ENCODE results near the gene ZNF668. TPM values are rescaled to one million over a fixed set of nuclear protein-coding genes. Genes with fewer than 3 reads are reported as not detected.

The ZNF668 gene
- total and polyA plus RNA-seq, 4 donors: 4.0 to 13.2 (median 10.7) TPM

DNA sequence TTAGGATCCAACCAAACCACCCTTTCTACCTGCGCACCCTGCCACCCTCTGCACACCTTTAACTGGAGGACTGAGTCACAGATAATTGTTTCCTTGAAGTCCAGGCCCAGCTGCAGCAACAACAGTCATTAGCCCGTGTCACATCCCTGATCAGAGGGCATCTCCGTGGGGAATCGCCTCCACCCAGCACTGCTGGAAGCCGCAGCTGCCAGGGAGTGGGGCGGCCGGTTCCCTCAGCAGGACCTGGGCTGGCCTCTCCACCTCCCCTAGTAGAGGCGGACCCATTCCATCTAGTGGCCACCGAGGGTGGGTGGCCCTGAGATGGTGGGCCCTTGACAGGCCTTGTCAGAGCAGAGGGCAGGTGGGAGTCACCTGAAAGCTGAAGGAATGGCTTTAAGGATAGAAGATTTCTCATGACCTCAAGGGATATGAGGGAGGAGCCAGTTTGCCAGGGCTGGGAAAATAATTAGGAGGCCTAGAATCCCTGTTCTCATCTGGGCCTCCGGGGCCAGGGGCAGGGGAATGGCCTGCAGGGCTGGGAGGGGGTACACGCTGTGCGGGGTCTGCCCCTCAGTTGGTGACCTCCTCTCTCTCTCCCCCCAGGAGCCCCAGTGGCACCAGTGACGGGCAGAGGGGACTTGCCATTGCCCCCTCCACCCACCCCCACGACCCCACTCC is 8.5 kb upstream of the ZNF668 start:
- DNase-seq: no peak
- H3K4me1 ChIP-seq (ENCODE audit: control insufficient read depth in 5 of 5, insufficient read depth in 5 of 5, low read length in 5 of 5): peaks cover 0 to 3% (median 0%) of the 10 kb centered on the region in 5 donors
- WGBS, 2 donors: 85 to 87% methylated on average over 12 to 14 of the region's 14 CpGs
- H3K4me3 ChIP-seq: no peak overlapping the region
- H3K27ac ChIP-seq (ENCODE audit: low read depth in 1 of 2, low read length in 1 of 2): no peak overlapping the region
- TF ChIP-seq, protein P1, sequence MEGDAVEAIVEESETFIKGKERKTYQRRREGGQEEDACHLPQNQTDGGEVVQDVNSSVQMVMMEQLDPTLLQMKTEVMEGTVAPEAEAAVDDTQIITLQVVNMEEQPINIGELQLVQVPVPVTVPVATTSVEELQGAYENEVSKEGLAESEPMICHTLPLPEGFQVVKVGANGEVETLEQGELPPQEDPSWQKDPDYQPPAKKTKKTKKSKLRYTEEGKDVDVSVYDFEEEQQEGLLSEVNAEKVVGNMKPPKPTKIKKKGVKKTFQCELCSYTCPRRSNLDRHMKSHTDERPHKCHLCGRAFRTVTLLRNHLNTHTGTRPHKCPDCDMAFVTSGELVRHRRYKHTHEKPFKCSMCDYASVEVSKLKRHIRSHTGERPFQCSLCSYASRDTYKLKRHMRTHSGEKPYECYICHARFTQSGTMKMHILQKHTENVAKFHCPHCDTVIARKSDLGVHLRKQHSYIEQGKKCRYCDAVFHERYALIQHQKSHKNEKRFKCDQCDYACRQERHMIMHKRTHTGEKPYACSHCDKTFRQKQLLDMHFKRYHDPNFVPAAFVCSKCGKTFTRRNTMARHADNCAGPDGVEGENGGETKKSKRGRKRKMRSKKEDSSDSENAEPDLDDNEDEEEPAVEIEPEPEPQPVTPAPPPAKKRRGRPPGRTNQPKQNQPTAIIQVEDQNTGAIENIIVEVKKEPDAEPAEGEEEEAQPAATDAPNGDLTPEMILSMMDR (IDR thresholded peaks at IDR 0.05; ENCODE audit: control extremely low read depth, extremely low read depth): no peak
- H3K9me3 ChIP-seq (ENCODE audit: control insufficient read depth in 4 of 4, insufficient read depth in 3 of 4, low read length in 3 of 4): no peaks in the 10 kb centered on the region
- ATAC-seq (ENCODE audit: insufficient read depth, low FRiP score): no peak
- H3K27me3 ChIP-seq (ENCODE audit: control insufficient read depth in 3 of 3, insufficient read depth in 3 of 3, low read length in 2 of 3): no peaks in the 10 kb centered on the region
- H3K36me3 ChIP-seq (ENCODE audit: control insufficient read depth in 4 of 4, insufficient read depth in 4 of 4, low read length in 4 of 4): peaks cover 5 to 58% (median 28%) of the 10 kb centered on the region in 4 donors
- no peak overlapping the region for H3K9ac ChIP-seq (ENCODE audit: insufficient read depth in 1 of 2, low read length in 2 of 2)

DNA sequence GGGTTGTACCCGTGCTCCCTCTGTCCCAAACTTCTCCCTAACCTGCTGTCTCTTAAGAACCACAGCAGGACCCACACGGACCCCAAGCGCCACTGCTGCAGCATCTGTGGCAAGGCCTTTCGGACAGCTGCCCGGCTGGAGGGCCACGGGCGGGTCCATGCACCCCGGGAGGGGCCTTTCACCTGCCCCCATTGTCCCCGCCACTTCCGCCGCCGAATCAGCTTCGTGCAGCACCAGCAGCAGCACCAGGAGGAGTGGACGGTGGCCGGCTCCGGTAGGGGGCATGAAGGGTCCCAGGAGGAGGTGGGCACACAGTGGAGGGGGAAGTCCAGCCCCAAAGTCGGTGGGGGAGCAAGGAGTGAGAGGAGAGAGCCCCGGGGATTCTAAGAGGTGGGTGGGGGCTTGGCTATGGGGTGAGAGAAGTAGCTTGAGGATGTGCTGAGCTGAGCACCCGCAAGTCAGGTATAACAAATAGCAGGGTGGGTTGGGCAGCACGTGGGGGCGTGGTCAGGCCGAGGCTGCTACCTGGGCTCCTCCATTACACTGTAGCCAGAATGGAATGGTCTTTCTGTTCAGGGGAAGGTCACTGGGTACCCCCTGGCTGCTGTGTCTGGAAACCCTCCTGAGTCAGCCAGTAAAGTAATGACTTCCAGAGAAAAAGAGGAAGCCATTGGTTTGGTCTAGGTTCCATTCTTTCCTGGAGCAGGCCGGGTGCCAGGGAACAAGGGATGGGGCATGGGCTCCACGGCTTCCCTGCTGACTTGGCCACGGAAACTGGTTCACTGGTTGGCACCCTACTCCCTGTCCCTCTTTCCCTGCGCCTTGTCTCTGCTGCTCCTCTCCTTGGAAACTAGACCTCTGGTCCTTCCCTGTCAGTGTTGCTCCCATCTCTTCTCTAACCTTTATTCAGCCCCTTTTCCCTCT is 7.7 kb upstream of the ZNF668 start:
- WGBS, 2 donors: 83 to 84% methylated on average over 26 of the region's 26 CpGs
- H3K9me3 ChIP-seq (ENCODE audit: control insufficient read depth in 4 of 4, insufficient read depth in 3 of 4, low read length in 3 of 4): no peaks in the 10 kb centered on the region
- no peaks in the 10 kb centered on the region for H3K27me3 ChIP-seq (ENCODE audit: control insufficient read depth in 3 of 3, insufficient read depth in 3 of 3, low read length in 2 of 3)
- H3K27ac ChIP-seq (ENCODE audit: low read depth in 1 of 2, low read length in 1 of 2): no peak overlapping the region
- ATAC-seq (ENCODE audit: insufficient read depth, low FRiP score): no peak
- TF ChIP-seq, protein P1 (IDR thresholded peaks at IDR 0.05; ENCODE audit: control extremely low read depth, extremely low read depth): no peak
- no peak overlapping the region for H3K4me3 ChIP-seq
- DNase-seq: no peak
- peaks cover 0 to 3% (median 0%) of the 10 kb centered on the region in 5 donors for H3K4me1 ChIP-seq (ENCODE audit: control insufficient read depth in 5 of 5, insufficient read depth in 5 of 5, low read length in 5 of 5)
- no peak overlapping the region for H3K9ac ChIP-seq (ENCODE audit: insufficient read depth in 1 of 2, low read length in 2 of 2)
- peaks cover 9 to 66% (median 34%) of the 10 kb centered on the region in 4 donors for H3K36me3 ChIP-seq (ENCODE audit: control insufficient read depth in 4 of 4, insufficient read depth in 4 of 4, low read length in 4 of 4)

DNA sequence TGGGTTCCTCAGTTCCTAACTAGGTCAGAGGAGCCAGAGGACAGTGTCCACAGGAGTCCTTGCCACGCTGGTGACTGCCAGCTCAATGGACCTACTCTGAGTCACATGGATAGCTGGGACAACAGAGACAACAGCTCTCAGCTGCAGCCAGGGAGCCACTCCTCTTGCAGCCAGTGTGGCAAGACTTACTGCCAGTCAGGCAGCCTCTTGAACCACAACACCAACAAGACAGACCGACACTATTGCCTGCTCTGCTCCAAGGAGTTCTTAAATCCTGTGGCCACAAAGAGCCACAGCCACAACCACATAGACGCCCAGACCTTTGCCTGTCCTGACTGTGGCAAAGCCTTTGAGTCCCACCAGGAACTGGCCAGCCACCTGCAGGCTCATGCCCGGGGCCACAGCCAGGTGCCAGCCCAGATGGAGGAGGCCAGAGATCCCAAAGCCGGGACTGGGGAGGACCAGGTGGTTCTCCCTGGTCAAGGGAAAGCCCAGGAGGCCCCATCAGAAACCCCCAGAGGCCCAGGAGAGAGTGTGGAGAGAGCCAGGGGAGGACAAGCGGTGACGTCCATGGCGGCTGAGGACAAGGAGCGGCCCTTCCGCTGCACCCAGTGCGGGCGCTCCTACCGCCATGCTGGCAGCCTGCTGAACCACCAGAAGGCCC is 6.8 kb upstream of the ZNF668 start:
- TF ChIP-seq, protein P1 (IDR thresholded peaks at IDR 0.05; ENCODE audit: control extremely low read depth, extremely low read depth): no peak
- no peak overlapping the region for H3K4me3 ChIP-seq
- DNase-seq (no peak), ATAC-seq (ENCODE audit: insufficient read depth, low FRiP score) (no peak)
- no peaks in the 10 kb centered on the region for H3K9me3 ChIP-seq (ENCODE audit: control insufficient read depth in 4 of 4, insufficient read depth in 3 of 4, low read length in 3 of 4)
- peaks cover 9 to 73% (median 37%) of the 10 kb centered on the region in 4 donors for H3K36me3 ChIP-seq (ENCODE audit: control insufficient read depth in 4 of 4, insufficient read depth in 4 of 4, low read length in 4 of 4)
- H3K4me1 ChIP-seq (ENCODE audit: control insufficient read depth in 5 of 5, insufficient read depth in 5 of 5, low read length in 5 of 5): peaks cover 0 to 5% (median 0%) of the 10 kb centered on the region in 5 donors
- H3K9ac ChIP-seq (ENCODE audit: insufficient read depth in 1 of 2, low read length in 2 of 2): no peak overlapping the region
- H3K27ac ChIP-seq (ENCODE audit: low read depth in 1 of 2, low read length in 1 of 2): no peak overlapping the region
- H3K27me3 ChIP-seq (ENCODE audit: control insufficient read depth in 3 of 3, insufficient read depth in 3 of 3, low read length in 2 of 3): no peaks in the 10 kb centered on the region
- WGBS, 2 donors: 91 to 92% methylated on average over 13 of the region's 13 CpGs
